ENCODE data around the gene NBAS. TPM values are rescaled to one million over a fixed set of nuclear protein-coding genes. Genes with fewer than 3 reads are reported as not detected.

The NBAS gene
- total RNA-seq, 2 experiments from 2014 or later: 24.4 to 28.8 TPM

DNA sequence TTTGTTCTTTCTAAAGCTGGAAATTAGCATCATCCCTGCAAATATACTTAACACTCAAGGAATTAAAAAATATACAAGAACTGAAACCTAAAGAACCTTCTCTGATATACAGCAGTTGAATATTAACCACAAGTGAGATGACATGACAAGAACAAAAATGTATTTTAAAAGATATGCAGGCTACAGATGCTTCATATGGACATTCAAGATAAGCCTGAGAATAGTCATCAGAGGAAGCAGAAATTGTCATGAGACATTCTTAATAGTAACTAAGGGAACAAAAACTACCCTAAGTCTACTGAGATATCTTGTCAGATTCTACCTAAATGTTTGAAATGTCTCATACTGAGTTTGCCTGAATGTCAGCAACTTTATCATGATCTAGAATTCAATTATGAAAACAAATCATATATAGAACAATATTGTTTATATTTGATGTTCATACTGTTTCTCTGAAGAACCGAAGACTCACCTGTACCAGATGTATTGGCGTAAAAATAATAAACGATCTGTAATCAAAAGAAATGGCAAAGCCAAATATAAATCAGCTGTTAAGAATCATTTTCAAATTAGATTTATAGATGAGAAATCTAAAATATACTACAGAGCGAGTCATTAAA, 4.7 kb downstream of the NBAS start:
- H2AFZ ChIP-seq (ENCODE audit: low read length): no peak overlapping the region
- CTCF ChIA-PET (ENCODE audit: unreplicated experiment): no interaction called here

DNA sequence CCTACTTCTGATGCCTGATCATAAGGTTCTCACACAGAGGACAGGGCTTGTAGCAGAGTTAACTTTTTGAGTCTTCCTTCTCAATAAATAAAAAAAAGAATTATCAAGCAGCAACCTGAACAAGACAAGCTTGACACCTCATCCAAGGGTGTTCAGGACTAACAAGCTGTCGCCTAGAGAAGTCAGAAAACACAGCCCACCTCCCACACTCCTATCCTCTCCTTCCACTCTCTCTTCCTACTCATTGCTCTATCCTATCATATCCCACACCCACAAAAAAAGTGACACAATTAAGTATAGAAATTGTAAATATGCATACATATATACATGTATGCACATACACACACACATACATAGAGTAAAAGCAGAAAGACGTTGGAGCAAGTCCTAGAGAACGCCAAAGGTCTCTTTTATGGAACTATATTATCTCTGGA, 5.4 kb downstream of the NBAS start:
- CTCF ChIA-PET (ENCODE audit: unreplicated experiment): no interaction called here

More for the DNA sequence above, 4.7 kb downstream of the NBAS start:
- Histone ChIP-seq H4K20me1 (ENCODE audit: insufficient read depth, low read length) (no peaks in the 10 kb centered on the region), H3K9me2 (ENCODE audit: insufficient read depth, low read length) (no peaks in the 10 kb centered on the region), H3K36me3 (ENCODE audit: insufficient read depth, low read length) (peaks cover 14% of the 10 kb centered on the region; the same call in 1 of the 2 replicates), H3K4me1 (ENCODE audit: insufficient read depth, low read length, poor library complexity, severe bottlenecking) (peaks cover 10% of the 10 kb centered on the region), H3K79me2 (ENCODE audit: insufficient read depth, low read depth, low read length) (peaks cover 17% of the 10 kb centered on the region), H3K4me2 (ENCODE audit: low read length) (no peak overlapping the region), H3K4me3 (ENCODE audit: low read depth, low read length, poor library complexity, severe bottlenecking) (no peak overlapping the region), H3K9me3 (ENCODE audit: low read length) (no peaks in the 10 kb centered on the region), H3K27ac (ENCODE audit: low read depth, low read length, poor library complexity, severe bottlenecking) (no peak overlapping the region)
- POLR2A ChIA-PET: interaction anchor here (0.7 kb wide), 1 partner anchor 182 kb away, joined by 4 read pairs; no protein-coding TSS in a partner anchor
- TF ChIP-seq EZH2phosphoT487 (IDR thresholded peaks at IDR 0.05; ENCODE audit: borderline replicate concordance, low read depth, low read length): no peak
- TF ChIP-seq, protein P1, sequence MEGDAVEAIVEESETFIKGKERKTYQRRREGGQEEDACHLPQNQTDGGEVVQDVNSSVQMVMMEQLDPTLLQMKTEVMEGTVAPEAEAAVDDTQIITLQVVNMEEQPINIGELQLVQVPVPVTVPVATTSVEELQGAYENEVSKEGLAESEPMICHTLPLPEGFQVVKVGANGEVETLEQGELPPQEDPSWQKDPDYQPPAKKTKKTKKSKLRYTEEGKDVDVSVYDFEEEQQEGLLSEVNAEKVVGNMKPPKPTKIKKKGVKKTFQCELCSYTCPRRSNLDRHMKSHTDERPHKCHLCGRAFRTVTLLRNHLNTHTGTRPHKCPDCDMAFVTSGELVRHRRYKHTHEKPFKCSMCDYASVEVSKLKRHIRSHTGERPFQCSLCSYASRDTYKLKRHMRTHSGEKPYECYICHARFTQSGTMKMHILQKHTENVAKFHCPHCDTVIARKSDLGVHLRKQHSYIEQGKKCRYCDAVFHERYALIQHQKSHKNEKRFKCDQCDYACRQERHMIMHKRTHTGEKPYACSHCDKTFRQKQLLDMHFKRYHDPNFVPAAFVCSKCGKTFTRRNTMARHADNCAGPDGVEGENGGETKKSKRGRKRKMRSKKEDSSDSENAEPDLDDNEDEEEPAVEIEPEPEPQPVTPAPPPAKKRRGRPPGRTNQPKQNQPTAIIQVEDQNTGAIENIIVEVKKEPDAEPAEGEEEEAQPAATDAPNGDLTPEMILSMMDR (conservative IDR thresholded peaks at IDR 0.05; ENCODE audit: low read length): no peak
- BruUV-seq (replicated peaks): no TSS peak
- no peak for DNase-seq (ENCODE audit: low spot score)
- intact Hi-C loops (cut with micrococcal nuclease; ENCODE audit: unreplicated experiment): no loop called here

More for the DNA sequence above, 5.4 kb downstream of the NBAS start:
- H3K4me1 ChIP-seq (ENCODE audit: insufficient read depth, low read length, poor library complexity, severe bottlenecking): peaks cover 8% of the 10 kb centered on the region
- intact Hi-C loops (cut with micrococcal nuclease; ENCODE audit: unreplicated experiment): no loop called here
- H3K27ac ChIP-seq (ENCODE audit: low read depth, low read length, poor library complexity, severe bottlenecking): no peak overlapping the region
- peaks cover 15% of the 10 kb centered on the region; the same call in 1 of the 2 replicates for H3K36me3 ChIP-seq (ENCODE audit: insufficient read depth, low read length)
- no peaks in the 10 kb centered on the region for H4K20me1 ChIP-seq (ENCODE audit: insufficient read depth, low read length)
- no peaks in the 10 kb centered on the region for H3K9me3 ChIP-seq (ENCODE audit: low read length)
- no peak overlapping the region for H3K4me3 ChIP-seq (ENCODE audit: low read depth, low read length, poor library complexity, severe bottlenecking)
- H3K4me2 ChIP-seq (ENCODE audit: low read length): no peak overlapping the region
- POLR2A ChIA-PET: no interaction called here
- BruUV-seq (replicated peaks): no TSS peak
- H3K79me2 ChIP-seq (ENCODE audit: insufficient read depth, low read depth, low read length): peaks cover 17% of the 10 kb centered on the region
- TF ChIP-seq, protein P1 (conservative IDR thresholded peaks at IDR 0.05; ENCODE audit: low read length): no peak
- TF ChIP-seq EZH2phosphoT487 (IDR thresholded peaks at IDR 0.05; ENCODE audit: borderline replicate concordance, low read depth, low read length): no peak
- no peaks in the 10 kb centered on the region for H3K9me2 ChIP-seq (ENCODE audit: insufficient read depth, low read length)
- H2AFZ ChIP-seq (ENCODE audit: low read length): no peak overlapping the region
- DNase-seq (ENCODE audit: low spot score): no peak

Data from OCI-LY7 (cell line).